MG63 (cell line): ENCODE data around the gene KCNJ6. TPM values are rescaled to one million over a fixed set of nuclear protein-coding genes. Genes with fewer than 3 reads are reported as not detected.

Experiments
- DNase-seq: peaks from one replicate; pipeline ENCODE4 v3.0.0-alpha.2; 2020
- H3K27me3 ChIP-seq: fragments of 250-450 bp; sonication (Bioruptor Pico); 2 replicates; pipeline ENCODE4 v1.5.1; 2020; ENCODE audit warnings: mild to moderate bottlenecking, moderate library complexity
- H3K36me3 ChIP-seq: fragments of 250-450 bp; sonication (Bioruptor Pico); 2 replicates; pipeline ENCODE4 v1.5.1; 2020; ENCODE audit warnings: mild to moderate bottlenecking, moderate library complexity
- H3K4me3 ChIP-seq: fragments of 250-450 bp; sonication (Bioruptor Pico); 2 replicates; pipeline ENCODE4 v1.5.1; 2020; ENCODE audit warnings: mild to moderate bottlenecking, moderate library complexity
- H3K9me3 ChIP-seq: fragments of 250-450 bp; sonication (Bioruptor Pico); 2 replicates; pipeline ENCODE4 v1.5.1; 2020; ENCODE audit warnings: mild to moderate bottlenecking, moderate library complexity
- total RNA-seq: library from RNA; depleted of rRNA; stranded (reverse); fragments of >200 nt; shearing (Covaris generic); gene quantifications from 2 replicates; pipeline ENCODE4 v1.2.3, GENCODE V29; 2014; ENCODE audit warnings: low replicate concordance

Gene KCNJ6
- total RNA-seq, 1 experiment from 2014 or later: not detected

DNA sequence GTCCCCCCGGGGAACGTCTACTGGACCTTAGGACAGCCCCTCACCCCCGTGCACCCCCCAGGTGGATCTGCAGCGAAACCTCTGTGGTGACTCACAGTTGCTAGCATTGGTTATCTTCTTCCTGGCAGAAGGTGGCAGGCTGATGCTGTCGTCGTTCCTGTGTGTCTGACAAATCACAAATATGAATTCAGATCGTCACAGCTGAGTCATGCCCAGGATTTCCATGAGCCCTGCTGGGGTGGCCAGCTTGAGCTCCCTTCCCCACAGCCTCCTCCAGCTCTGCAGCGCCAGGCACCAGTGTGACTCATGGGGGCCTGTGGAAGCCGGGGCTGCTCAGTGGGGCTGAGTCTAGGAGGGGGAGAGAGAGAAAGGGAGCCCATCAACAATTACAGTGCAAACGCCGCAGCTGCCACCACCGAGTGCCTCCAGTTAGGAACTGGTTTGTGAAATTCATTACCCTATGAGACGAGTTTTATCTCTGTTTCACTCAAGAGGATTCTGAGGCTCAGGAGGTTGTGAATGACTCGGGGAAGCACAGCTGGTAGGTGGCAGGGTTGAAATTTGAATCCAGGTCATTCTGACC lies 351.8 kb downstream of the KCNJ6 start:
- peak; percentile 98 for DNase-seq
- Histone ChIP-seq H3K27me3 (no peaks in the 10 kb centered on the region), H3K4me3 (peak overlapping the region; percentile 71), H3K9me3 (no peaks in the 10 kb centered on the region), H3K36me3 (no peaks in the 10 kb centered on the region)

DNA sequence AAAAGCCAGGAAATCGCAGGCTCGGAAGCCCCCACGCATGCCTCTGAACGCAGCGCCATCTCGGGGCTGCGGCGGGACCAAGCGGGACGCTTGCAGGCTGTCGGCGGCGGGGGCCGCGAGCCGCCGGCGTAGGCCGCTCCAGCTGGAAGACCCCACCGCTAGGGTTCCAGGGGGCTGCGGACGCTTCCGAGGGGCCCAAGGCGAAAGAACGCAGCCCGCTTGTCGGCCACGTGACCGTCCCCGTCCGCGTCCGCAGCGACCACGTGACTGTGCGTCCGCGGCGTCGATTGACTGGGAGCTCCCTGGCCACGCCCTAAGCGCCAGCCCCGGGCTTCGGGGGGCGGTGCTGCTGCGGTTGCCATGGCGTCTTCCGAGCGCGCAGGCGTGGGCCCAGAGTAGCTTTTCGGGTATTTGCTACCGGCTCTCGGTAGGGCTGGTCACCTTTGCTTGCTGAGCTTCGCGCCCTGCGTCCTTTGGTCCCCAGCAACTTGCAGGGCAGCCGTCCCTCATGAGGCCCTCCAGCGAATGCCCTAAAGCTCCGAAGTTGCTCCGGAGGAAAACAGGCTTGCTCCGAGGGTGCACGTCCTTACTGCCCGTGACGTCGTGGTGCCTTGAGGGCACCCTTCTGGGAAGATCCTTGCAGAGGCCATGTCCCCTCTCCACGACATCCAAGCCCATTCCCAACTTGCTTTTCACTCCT lies 352.5 kb downstream of the KCNJ6 start:
- Histone ChIP-seq H3K4me3 (peak overlapping the region; percentile 71), H3K36me3 (no peaks in the 10 kb centered on the region), H3K27me3 (no peaks in the 10 kb centered on the region), H3K9me3 (no peaks in the 10 kb centered on the region)
- peak; percentile 94 for DNase-seq

DNA sequence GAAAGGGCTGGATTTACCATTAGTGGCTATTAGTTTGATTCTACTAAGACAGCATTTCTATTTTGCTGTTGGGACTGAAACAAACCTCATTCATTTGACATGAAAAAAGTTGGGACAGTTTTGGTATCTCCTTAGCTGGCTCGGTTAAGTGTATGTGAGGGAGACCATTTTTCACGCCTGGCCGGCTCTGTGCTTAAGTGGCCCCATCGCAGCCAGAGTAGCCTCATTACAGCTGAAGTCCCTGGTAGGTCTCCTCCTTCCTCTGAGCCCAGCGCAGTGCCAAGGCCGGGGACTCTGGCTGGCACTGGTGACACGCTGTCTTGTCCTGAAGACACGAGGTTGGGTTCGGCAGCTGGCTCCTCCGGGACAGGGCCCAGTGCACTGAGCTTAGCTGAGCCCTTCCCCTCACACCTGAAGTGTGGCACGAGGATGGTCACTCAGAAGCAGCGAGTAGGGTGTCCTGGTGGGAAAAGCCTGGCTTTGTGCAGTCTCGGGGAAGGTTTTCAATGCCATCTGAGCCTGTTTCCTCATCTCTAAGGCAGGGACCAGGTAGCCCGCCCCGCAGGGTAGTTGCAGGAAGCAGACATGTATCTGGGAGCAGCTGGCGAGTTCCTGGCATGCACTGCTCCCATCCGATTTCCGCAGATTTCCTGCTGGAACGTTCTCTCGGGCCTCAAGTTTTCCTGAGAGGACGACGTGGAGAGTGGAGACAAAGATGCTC lies 353.2 kb downstream of the KCNJ6 start:
- no peaks in the 10 kb centered on the region for H3K27me3 ChIP-seq
- H3K9me3 ChIP-seq: no peaks in the 10 kb centered on the region
- H3K4me3 ChIP-seq: peak overlapping the region; percentile 71
- DNase-seq: no peak
- H3K36me3 ChIP-seq: no peaks in the 10 kb centered on the region

DNA sequence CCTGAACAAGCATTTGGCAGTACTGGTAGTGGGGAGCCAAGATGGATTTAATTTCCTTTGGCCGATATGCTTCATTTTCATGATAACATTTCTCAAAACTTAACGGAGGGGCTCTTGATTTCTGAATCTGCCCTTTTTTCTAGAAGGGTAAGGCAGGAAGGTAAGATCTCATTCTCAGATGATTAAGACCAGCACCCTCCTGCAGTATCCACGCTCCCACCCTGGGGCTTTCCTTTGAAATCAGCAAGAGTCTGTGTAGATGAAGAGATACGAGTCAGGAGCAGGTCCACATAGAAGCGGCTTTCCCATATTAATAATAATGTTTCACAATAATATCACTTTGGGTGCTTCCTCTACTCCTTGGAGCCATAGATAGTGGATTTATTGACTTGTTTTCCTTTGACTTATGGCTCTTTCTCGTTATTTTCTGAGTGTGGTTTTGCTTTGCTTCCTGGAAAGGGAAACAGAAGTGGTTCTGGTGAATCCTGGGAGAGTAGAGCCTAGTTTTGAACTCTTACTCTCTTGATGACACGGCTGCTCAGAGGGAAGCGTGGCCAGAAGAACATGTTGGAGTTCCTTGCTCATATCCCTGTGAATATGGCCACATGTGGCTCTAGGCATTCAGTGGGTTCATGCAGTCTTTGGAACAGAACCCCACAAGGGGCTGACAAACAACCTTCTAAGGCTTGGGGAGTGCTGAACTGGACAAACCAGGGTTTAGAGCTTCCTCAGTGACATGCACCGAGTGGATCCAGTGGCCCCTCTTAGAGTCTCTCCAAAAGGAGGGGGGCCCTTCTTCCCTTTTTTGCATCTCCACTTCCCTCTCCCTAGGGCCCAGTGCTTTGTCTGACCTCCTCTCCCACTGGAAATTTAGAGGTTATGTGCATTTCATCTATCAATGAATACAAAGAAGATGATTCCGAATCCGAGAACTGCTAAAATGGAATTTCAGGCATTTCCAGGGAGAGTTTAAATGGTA lies 354.0 kb downstream of the KCNJ6 start:
- Histone ChIP-seq H3K36me3 (no peaks in the 10 kb centered on the region), H3K9me3 (no peaks in the 10 kb centered on the region), H3K27me3 (no peaks in the 10 kb centered on the region), H3K4me3 (no peak overlapping the region)
- DNase-seq: no peak

DNA sequence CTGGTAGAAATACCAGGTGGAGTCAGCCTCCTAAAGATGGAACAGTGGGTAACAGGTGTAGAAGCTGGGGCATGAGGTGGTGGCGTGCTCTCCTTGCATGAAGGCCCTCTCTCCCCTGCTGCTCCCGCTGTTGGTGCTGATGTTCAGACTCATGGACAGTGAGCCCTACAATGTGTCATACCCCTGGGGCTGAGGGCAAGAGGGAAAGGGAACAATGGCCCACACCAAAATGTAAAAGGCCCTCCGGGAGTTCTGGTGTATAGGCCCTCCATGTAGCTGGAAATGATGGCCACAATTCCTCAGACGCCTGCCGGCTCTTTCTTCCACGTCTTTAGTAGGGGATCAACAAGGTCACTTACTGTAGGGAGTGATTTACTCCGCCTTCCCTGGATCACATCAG lies 354.8 kb downstream of the KCNJ6 start:
- H3K4me3 ChIP-seq: no peak overlapping the region
- no peaks in the 10 kb centered on the region for H3K36me3 ChIP-seq
- no peaks in the 10 kb centered on the region for H3K27me3 ChIP-seq
- no peak for DNase-seq
- no peaks in the 10 kb centered on the region for H3K9me3 ChIP-seq

DNA sequence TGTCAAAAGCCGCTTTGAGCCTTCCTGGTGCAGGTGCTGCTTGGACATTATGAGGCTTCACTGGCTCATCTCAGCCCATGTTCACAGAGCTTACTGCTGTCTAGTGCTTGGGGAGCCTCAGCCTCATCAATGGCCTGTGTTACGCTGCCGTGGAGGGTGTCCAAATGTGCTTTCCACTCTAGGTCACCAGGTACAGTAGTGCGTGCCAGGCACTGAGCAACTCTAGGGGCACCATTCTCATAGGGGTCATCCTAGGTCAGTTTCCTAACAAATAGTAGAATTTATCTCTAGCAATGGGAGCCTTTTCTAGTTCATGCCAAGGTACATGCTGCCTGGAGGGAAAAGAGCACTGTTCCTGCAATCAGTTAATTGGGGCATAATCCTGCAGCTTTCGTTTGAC lies 355.9 kb downstream of the KCNJ6 start:
- no peak for DNase-seq
- no peak overlapping the region for H3K4me3 ChIP-seq
- H3K9me3 ChIP-seq: no peaks in the 10 kb centered on the region
- H3K27me3 ChIP-seq: no peaks in the 10 kb centered on the region
- H3K36me3 ChIP-seq: no peaks in the 10 kb centered on the region

DNA sequence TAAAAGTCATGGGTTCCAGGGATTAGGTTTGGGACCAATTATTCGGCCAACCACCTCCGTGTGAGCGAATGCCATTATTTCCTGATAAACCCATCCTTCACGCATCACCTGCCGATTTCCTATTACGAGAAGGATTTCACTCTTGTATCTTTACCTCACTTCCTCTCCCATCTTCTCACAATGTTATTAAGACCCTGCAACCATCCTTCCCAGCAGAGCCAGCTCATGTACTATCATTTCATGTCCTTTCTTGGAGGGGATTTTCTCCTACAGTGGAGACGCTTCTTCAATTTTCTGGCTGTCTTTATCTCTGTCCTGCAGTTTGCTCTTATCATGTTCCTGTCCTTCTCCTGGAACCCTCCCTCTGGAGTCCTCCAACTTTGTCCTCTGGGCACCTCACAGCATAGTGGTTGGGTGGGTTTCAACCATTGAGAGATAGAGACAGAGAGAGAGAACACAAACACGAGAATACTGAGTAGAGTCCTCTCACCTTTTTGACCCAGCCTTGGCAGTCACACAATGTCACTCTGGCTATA lies 357.5 kb downstream of the KCNJ6 start:
- Histone ChIP-seq H3K9me3 (no peaks in the 10 kb centered on the region), H3K27me3 (no peaks in the 10 kb centered on the region), H3K36me3 (no peaks in the 10 kb centered on the region), H3K4me3 (no peak overlapping the region)
- DNase-seq: no peak
